Ovary (tissue), 3 donors: Measurements from ENCODE around the gene ASCL3.
"Not testable (repeated sequence)": the region's sequence is repeated elsewhere in the genome, so short reads cannot be mapped to it uniquely, and the experiment has no call there.

Source experiments
- POLR2A ChIP-seq: fragments of 450-650 bp; IDR thresholded peaks from one replicate; pipeline ENCODE4 v1.6.1; 2017; ENCODE audit warnings: antibody characterized with exemption, mild to moderate bottlenecking, moderate library complexity
- TF ChIP-seq, protein P1 (sequence below), 3 donors: fragments of 450-650 bp in 2 of 3; fragments of 200-600 bp in 1 of 3; IDR thresholded peaks; one replicate each; pipeline versions ENCODE4 v1.5.1 to v1.8.0; 2016 to 2022; ENCODE audit warnings: antibody characterized with exemption in 3 of 3, mild to moderate bottlenecking in 1 of 3
- donor health status: DM: no; HTN: no; CAD: no.

DNA sequence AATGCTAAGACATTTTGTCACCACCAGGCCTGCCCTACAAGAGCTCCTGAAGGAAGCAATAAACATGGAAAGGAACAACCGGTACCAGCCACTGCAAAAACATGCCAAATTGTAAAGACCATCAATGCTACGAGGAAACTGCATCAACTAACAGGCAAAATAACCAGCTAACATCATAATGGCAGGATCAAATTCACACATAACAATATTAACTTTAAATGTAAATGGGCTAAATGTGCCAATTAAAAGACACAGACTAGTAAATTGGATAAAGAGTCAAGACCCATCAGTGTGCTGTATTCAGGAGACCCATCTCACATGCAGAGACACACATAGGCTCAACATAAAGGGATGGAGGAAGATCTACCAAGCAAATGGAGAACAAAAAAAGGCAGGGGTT, 51.6 kb downstream of the ASCL3 start:
- TF ChIP-seq, protein P1, sequence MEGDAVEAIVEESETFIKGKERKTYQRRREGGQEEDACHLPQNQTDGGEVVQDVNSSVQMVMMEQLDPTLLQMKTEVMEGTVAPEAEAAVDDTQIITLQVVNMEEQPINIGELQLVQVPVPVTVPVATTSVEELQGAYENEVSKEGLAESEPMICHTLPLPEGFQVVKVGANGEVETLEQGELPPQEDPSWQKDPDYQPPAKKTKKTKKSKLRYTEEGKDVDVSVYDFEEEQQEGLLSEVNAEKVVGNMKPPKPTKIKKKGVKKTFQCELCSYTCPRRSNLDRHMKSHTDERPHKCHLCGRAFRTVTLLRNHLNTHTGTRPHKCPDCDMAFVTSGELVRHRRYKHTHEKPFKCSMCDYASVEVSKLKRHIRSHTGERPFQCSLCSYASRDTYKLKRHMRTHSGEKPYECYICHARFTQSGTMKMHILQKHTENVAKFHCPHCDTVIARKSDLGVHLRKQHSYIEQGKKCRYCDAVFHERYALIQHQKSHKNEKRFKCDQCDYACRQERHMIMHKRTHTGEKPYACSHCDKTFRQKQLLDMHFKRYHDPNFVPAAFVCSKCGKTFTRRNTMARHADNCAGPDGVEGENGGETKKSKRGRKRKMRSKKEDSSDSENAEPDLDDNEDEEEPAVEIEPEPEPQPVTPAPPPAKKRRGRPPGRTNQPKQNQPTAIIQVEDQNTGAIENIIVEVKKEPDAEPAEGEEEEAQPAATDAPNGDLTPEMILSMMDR (IDR thresholded peaks at IDR 0.05): not testable (repeated sequence)
- not testable (repeated sequence) for TF ChIP-seq POLR2A
